Pancreas (tissue), 10 donors: ENCODE measurements around the gene HS3ST6. TPM values are rescaled to one million over a fixed set of nuclear protein-coding genes. Genes with fewer than 3 reads are reported as not detected.

Source experiments
- ATAC-seq, 4 donors: fragments of 200-7000 bp; cut with Tn5 transposase; one replicate each; pipeline versions ENCODE4 v1.8.0 to v1.9.1; 2020; ENCODE audit warnings: mild to moderate bottlenecking in 4 of 4, moderate library complexity in 4 of 4
- DNase-seq, 6 donors: peaks; one replicate each; pipeline ENCODE4 v3.0.0-alpha.2; 2020
- FAIRE-seq: peaks from 2 replicates; lab custom pipeline; 2012; peaks lifted over from hg19 to GRCh38; lab: Jason Lieb, UNC
- H3K27ac ChIP-seq, 4 donors: fragments of 200-600 bp; sonication (generic); 1 replicate in 3 of 4; 2 replicates in 1 of 4; pipeline versions ENCODE4 v1.5.0 to v1.8.0; 2020
- H3K27me3 ChIP-seq, 4 donors: fragments of 200-600 bp; one replicate each; pipeline ENCODE4 v1.8.0; 2021
- H3K36me3 ChIP-seq, 3 donors: fragments of 200-600 bp; sonication (generic) in 1 of 3; one replicate each; pipeline versions ENCODE4 v1.5.0 to v1.8.0; 2020 to 2021
- H3K4me1 ChIP-seq, 3 donors: fragments of 200-600 bp; one replicate each; pipeline ENCODE4 v1.8.0; 2021
- H3K4me3 ChIP-seq, 4 donors: fragments of 200-600 bp; sonication (generic) in 2 of 4; one replicate each; pipeline versions ENCODE4 v1.5.0 to v1.8.0; 2020 to 2021
- H3K9me3 ChIP-seq, 4 donors: fragments of 200-600 bp; one replicate each; pipeline ENCODE4 v1.8.0; 2021
- WGBS, 2 donors: extraction: QIAGEN DNeasy Blood & Tissue Kit; methylation state at CpG; one replicate each; pipeline ENCODE4 v1.1.7; 2013; 5-methylcytosine and 5-hydroxymethylcytosine counted together
- intact Hi-C, 3 donors: fragments of 100-400 bp; cut with DNase I; formaldehyde crosslinking; loops; one replicate each; pipeline versions ENCODE4 v1.11.1 to v1.14.2; 2022
- polyA plus RNA-seq, 2 donors: library from polyadenylated mRNA; stranded (reverse); fragments of 200-250 nt; gene quantifications; one replicate each; pipeline ENCODE4 v1.2.3, GENCODE V29; 2013
- total RNA-seq, 6 donors: library from RNA; stranded (reverse); fragmentation: NEBNext Ultra II Directional in 4 of 6; extraction: Animal tissue kit (Norgen Biotek cat#: 25700) in 4 of 6; gene quantifications; one replicate each; pipeline versions ENCODE4 v1.2.1 to v1.2.4, GENCODE V29; 2021 to 2023
- TF ChIP-seq, protein P1 (sequence below), 4 donors: fragments of 200-600 bp; sonication (generic) in 3 of 4; IDR thresholded peaks; one replicate each; pipeline versions ENCODE4 v1.5.0 to v1.8.0; 2021; ENCODE audit warnings: antibody characterized with exemption in 4 of 4
- donor health status: healthy with polysubstance abuse.
- donor health status: DM: no; HTN: no; CAD: no; lungs with moderate emphysema.
- donor health status: DM: no; HTN: no; CAD: no.
- donor health status: control.
- donor health status: control.
- donor health status: Bipolar disorder and iron deficiency.
- donor health status: DM: yes; HTN: yes; CAD: no.
- donor health status: DM: no; HTN: no; CAD: no.
- donor health status: DM: no; HTN: no; CAD: no.
- donor health status: DM: yes; HTN: yes; CAD: no.

Gene HS3ST6
- total and polyA plus RNA-seq, 8 donors = 0.11 TPM; not detected in 7

DNA sequence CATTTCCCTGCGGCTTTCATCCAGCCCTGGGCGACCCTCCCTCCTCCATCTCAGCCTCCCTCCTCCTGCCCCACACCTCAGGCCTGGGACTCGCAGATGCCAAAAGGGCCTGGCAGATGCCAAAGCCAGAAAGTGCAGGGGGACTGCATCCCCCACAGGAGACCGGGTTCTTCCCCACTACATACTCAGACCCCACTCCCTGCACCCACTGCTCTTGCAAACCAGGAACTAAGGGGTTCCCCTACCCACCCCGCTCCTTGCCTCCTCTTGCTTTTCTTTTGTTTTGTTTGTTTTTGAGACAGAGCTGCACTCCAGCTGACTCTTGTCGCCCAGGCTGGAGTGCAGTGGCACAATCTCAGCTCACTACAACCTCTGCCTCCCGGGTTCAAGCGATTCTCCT lies 3.2 kb downstream of the HS3ST6 start:
- TF ChIP-seq, protein P1, sequence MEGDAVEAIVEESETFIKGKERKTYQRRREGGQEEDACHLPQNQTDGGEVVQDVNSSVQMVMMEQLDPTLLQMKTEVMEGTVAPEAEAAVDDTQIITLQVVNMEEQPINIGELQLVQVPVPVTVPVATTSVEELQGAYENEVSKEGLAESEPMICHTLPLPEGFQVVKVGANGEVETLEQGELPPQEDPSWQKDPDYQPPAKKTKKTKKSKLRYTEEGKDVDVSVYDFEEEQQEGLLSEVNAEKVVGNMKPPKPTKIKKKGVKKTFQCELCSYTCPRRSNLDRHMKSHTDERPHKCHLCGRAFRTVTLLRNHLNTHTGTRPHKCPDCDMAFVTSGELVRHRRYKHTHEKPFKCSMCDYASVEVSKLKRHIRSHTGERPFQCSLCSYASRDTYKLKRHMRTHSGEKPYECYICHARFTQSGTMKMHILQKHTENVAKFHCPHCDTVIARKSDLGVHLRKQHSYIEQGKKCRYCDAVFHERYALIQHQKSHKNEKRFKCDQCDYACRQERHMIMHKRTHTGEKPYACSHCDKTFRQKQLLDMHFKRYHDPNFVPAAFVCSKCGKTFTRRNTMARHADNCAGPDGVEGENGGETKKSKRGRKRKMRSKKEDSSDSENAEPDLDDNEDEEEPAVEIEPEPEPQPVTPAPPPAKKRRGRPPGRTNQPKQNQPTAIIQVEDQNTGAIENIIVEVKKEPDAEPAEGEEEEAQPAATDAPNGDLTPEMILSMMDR (IDR thresholded peaks at IDR 0.05) = no peak

DNA sequence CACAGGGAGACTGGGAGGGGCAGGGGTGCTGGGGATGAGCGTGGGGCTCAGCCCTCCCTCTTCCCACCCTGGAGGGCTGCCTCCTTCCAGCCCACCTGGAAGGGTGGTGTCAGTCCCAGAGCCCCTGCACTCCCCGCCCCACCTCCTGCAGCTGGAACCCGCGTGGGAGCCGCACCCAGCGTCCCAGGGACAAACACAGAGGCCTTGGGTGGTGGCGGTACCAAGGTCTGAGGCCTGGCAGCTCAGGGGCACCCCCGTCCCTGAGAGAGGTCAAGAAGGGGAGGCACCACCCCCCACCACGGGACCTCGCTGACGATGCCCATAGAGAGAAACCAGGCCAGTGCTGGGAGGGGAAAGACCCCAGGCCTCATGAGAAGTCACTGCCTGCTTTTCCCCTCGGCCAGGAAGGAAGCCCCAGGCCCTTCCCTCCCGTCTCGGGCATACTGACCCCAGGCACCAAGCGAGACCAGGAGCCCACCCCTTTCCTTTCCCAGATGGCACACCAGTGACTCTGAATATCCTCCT lies 4.1 kb downstream of the HS3ST6 start:
- TF ChIP-seq, protein P1 (IDR thresholded peaks at IDR 0.05) = no peak
- DNase-seq (peak in 1 of 6 donors; percentile 61), FAIRE-seq (no peak), ATAC-seq (no peak)
- H3K36me3 ChIP-seq = no peaks in the 10 kb centered on the region
- H3K27ac ChIP-seq = no peak overlapping the region
- peaks cover 0 to 7% (median 2%) of the 10 kb centered on the region in 4 donors for H3K27me3 ChIP-seq
- intact Hi-C loops = no loop called here
- H3K4me1 ChIP-seq = peaks cover 0 to 10% (median 4%) of the 10 kb centered on the region in 3 donors
- H3K4me3 ChIP-seq = no peak overlapping the region
- H3K9me3 ChIP-seq = no peaks in the 10 kb centered on the region
- 57 to 63% methylated on average over 10 to 15 of the region's 15 CpGs for WGBS, 2 donors

More for the DNA sequence above, 3.2 kb downstream of the HS3ST6 start:
- H3K36me3 ChIP-seq = no peaks in the 10 kb centered on the region
- 79 to 88% methylated on average over 8 of the region's 8 CpGs for WGBS, 2 donors
- intact Hi-C loops = no loop called here
- H3K9me3 ChIP-seq = no peaks in the 10 kb centered on the region
- peaks cover 0 to 9% (median 2%) of the 10 kb centered on the region in 4 donors for H3K27me3 ChIP-seq
- no peak overlapping the region for H3K4me3 ChIP-seq
- H3K4me1 ChIP-seq = peaks cover 0 to 10% (median 4%) of the 10 kb centered on the region in 3 donors
- no peak for FAIRE-seq
- DNase-seq = no peak
- H3K27ac ChIP-seq = no peak overlapping the region
- ATAC-seq = no peak

DNA sequence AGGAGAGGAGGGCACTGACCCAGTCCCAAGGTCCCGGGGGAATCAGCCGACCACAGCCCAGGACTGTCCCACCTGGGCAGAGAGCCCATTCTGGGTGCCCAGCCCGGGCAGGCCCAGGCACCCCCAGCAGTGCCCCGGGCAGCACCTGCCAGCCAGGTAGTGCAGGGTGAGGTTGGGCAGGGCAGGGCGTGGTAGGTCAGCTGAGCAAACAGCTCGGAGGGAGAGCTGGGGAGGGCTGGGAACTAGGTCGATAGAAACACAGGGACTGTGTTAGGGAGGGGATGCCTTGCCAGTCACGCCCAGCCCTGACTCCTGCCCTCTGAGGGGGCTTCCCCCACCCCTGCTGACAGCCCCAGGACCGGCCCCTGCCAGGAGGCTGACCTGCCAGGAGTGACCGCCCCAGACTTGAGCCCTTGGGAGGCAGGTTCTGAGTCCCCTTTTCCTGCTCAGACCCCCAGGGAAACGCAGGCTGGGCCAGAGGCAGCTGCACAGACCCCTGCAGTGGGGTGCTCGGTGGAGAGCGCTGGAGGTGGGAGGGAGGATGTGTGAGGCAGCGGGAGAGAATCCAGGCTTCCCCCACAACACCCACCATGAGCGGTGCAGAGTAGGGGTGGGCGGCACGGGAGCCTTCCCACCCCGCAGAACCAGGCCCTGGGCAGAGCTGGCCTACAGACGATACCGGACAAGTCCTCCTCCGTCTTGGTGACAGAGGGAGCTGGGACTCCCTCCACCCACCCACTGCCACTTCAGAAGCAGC lies 4.7 kb downstream of the HS3ST6 start:
- DNase-seq (peak in 5 of 6 donors; percentile 58 to 91 (median 81)), ATAC-seq (peak; percentile 92 to 98 (median 95)), FAIRE-seq (no peak)
- TF ChIP-seq, protein P1 (IDR thresholded peaks at IDR 0.05) = no peak
- Histone ChIP-seq H3K9me3 (no peaks in the 10 kb centered on the region), H3K4me1 (peaks cover 0 to 10% (median 4%) of the 10 kb centered on the region in 3 donors), H3K27ac (no peak overlapping the region), H3K36me3 (no peaks in the 10 kb centered on the region), H3K27me3 (peaks cover 0 to 5% (median under 1%) of the 10 kb centered on the region in 4 donors), H3K4me3 (no peak overlapping the region)
- 19 to 32% methylated on average over 14 to 21 of the region's 21 CpGs for WGBS, 2 donors
- intact Hi-C loops = no loop called here

DNA sequence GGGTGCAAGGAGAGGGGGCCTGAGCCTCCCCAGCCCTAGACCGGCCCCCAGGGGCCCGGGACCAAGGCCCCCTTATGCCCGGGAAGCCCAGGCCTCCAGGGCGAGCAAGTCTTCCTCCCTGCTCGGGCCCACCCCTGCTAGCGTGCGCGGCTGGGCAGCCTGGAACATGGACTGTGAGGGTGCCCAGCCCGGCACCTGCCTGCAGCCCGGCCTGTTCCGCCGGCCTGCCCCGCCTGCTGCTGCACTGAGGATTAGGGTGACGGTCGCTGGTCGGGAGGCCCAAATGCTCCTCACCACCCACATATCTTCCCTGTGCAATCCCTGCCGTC lies 6.0 kb downstream of the HS3ST6 start:
- H3K36me3 ChIP-seq = no peaks in the 10 kb centered on the region
- DNase-seq (no peak), ATAC-seq (no peak), FAIRE-seq (no peak)
- H3K4me3 ChIP-seq = no peak overlapping the region
- no peaks in the 10 kb centered on the region for H3K9me3 ChIP-seq
- H3K4me1 ChIP-seq = peaks cover 0 to 10% (median 4%) of the 10 kb centered on the region in 3 donors
- intact Hi-C loops = no loop called here
- WGBS, 2 donors = 93 to 95% methylated on average over 10 to 17 of the region's 17 CpGs
- H3K27me3 ChIP-seq = peaks cover 0 to under 1% (median 0%) of the 10 kb centered on the region in 4 donors
- TF ChIP-seq, protein P1 (IDR thresholded peaks at IDR 0.05) = no peak
- H3K27ac ChIP-seq = no peak overlapping the region
